Duodenal mucosa (tissue), 2 donors: ENCODE data around the gene JAKMIP2.

Experiments
- H3K27ac ChIP-seq: one replicate; pipeline ENCODE4 v1.7.0; 2013; ENCODE audit warnings: low read depth, low read length
- H3K27me3 ChIP-seq, 2 donors: one replicate each; pipeline ENCODE4 v1.7.0; 2013; ENCODE audit warnings: low read length in 2 of 2, control low read depth in 1 of 2; ENCODE audit not compliant: insufficient read depth in 2 of 2, control insufficient read depth in 1 of 2
- H3K36me3 ChIP-seq, 2 donors: one replicate each; pipeline ENCODE4 v1.7.0; 2013; ENCODE audit warnings: low read length in 2 of 2, control low read depth in 1 of 2; ENCODE audit not compliant: insufficient read depth in 2 of 2, control insufficient read depth in 1 of 2
- H3K4me1 ChIP-seq, 2 donors: one replicate each; pipeline ENCODE4 v1.7.0; 2013; ENCODE audit warnings: low read length in 2 of 2, control low read depth in 1 of 2; ENCODE audit not compliant: insufficient read depth in 2 of 2, control insufficient read depth in 1 of 2
- H3K4me3 ChIP-seq, 2 donors: one replicate each; pipeline ENCODE4 v1.7.0; 2013; ENCODE audit warnings: low read length in 2 of 2, low read depth in 1 of 2
- H3K9ac ChIP-seq, 2 donors: one replicate each; pipeline ENCODE4 v1.7.0; 2013; ENCODE audit warnings: low read length in 2 of 2, low read depth in 1 of 2
- H3K9me3 ChIP-seq, 2 donors: one replicate each; pipeline ENCODE4 v1.7.0; 2013; ENCODE audit warnings: low read length in 2 of 2, control low read depth in 1 of 2; ENCODE audit not compliant: control insufficient read depth in 1 of 2

Gene JAKMIP2

GRCh38 chr5:147568710-147569406 lies 213.7 kb downstream of the JAKMIP2 start:
- Histone ChIP-seq H3K4me1 (peaks cover 0 to 9% of the 10 kb centered on the region in 2 donors), H3K9ac (no peak overlapping the region), H3K4me3 (no peak overlapping the region), H3K36me3 (no peaks in the 10 kb centered on the region), H3K27me3 (no peaks in the 10 kb centered on the region), H3K27ac (no peak overlapping the region), H3K9me3 (no peaks in the 10 kb centered on the region)

- H3K9ac ChIP-seq: no peak overlapping the region
- no peak overlapping the region for H3K4me3 ChIP-seq
- H3K9me3 ChIP-seq: no peaks in the 10 kb centered on the region
- H3K36me3 ChIP-seq: no peaks in the 10 kb centered on the region
- peaks cover 0 to 9% of the 10 kb centered on the region in 2 donors for H3K4me1 ChIP-seq
- no peak overlapping the region for H3K27ac ChIP-seq
- H3K27me3 ChIP-seq: no peaks in the 10 kb centered on the region
Measured at GRCh38 chr5:147567917-147568598, 214.5 kb downstream of the JAKMIP2 start.

DNA sequence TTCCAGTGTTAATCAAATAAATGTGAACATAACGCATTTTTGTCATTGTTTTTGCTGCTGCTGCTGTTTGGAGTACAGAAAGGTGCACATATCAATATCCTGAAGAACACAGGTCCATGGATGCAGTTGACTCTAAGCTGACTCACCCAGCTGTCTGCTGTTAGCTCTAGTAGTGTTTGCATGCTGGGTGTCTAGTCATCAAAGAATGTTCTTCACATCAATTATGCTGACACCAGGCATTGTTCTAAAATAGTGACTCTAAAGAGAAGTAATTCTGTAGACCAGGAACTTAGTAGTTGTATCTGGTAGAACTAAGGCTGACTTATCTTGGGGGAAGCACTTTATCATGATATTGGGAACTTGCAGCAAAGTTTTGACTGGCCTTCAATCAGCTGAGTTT lies 217.0 kb downstream of the JAKMIP2 start:
- no peak overlapping the region for H3K4me3 ChIP-seq
- no peaks in the 10 kb centered on the region for H3K27me3 ChIP-seq
- peaks cover 0 to 9% of the 10 kb centered on the region in 2 donors for H3K4me1 ChIP-seq
- H3K9me3 ChIP-seq: no peaks in the 10 kb centered on the region
- no peak overlapping the region for H3K9ac ChIP-seq
- no peak overlapping the region for H3K27ac ChIP-seq
- H3K36me3 ChIP-seq: no peaks in the 10 kb centered on the region

DNA sequence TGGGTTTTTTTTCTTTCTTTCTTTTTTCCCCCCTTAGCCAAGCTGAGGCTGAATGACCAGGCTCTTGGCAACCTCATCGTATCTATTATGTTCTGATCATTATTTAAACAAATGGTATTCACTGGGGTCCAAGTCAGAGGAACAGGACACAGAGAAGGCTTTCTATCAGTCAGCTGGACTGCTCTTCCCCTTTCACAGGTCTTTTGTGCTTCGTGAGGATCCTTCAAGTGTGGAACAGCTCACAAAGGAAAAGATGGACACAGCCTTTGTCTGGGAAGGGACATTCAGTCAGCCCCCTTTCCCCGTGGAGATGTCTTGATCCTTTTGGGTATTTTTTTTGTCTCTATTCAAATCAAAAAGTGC lies 218.4 kb downstream of the JAKMIP2 start:
- Histone ChIP-seq H3K9me3 (no peaks in the 10 kb centered on the region), H3K4me1 (peaks cover 0 to 9% of the 10 kb centered on the region in 2 donors), H3K36me3 (no peaks in the 10 kb centered on the region), H3K27me3 (no peaks in the 10 kb centered on the region), H3K4me3 (no peak overlapping the region), H3K9ac (no peak overlapping the region), H3K27ac (no peak overlapping the region)

- Histone ChIP-seq H3K4me3 (no peak overlapping the region), H3K36me3 (no peaks in the 10 kb centered on the region), H3K4me1 (peaks cover 0 to 7% of the 10 kb centered on the region in 2 donors), H3K27me3 (no peaks in the 10 kb centered on the region), H3K9me3 (no peaks in the 10 kb centered on the region), H3K27ac (no peak overlapping the region), H3K9ac (no peak overlapping the region)
Measured at GRCh38 chr5:147563466-147564123, 218.9 kb downstream of the JAKMIP2 start.

GRCh38 chr5:147561435-147561834 lies 221.1 kb downstream of the JAKMIP2 start:
- Histone ChIP-seq H3K27ac (no peak overlapping the region), H3K9me3 (no peaks in the 10 kb centered on the region), H3K4me1 (no peaks in the 10 kb centered on the region), H3K9ac (no peak overlapping the region), H3K4me3 (no peak overlapping the region), H3K27me3 (no peaks in the 10 kb centered on the region), H3K36me3 (no peaks in the 10 kb centered on the region)

DNA sequence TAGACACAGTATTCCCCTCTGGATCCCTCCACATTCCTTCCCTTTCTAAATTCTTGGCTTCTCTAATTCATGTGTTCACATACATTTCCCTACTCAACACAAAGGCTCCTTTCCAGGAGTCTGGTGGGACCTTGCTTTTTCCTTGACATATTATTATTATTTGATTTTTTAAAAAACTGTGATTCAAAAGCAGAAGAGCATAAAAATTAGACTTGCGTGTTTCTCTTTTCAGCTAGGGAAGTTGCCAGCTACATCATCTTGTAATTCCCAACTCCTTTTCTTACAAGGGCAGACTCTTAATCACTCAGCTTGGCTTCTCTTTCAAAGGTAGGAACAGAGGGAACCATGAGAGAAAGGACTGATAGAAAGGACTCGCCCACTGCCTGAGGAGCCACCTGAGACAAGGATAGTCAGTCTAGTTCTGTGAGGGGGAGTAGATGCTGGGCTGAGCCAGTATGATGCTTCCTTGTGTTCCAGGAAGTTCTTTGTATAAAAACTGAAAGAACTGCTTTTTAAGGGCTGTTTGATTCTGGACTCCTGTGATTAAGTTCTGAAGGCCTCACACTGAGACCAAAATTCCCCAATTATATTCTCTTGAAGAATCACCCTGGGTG lies 221.7 kb downstream of the JAKMIP2 start:
- no peaks in the 10 kb centered on the region for H3K36me3 ChIP-seq
- no peaks in the 10 kb centered on the region for H3K9me3 ChIP-seq
- H3K4me1 ChIP-seq: no peaks in the 10 kb centered on the region
- no peak overlapping the region for H3K9ac ChIP-seq
- H3K4me3 ChIP-seq: no peak overlapping the region
- no peak overlapping the region for H3K27ac ChIP-seq
- H3K27me3 ChIP-seq: no peaks in the 10 kb centered on the region

GRCh38 chr5:147559749-147560148 lies 222.8 kb downstream of the JAKMIP2 start:
- H3K9me3 ChIP-seq: no peaks in the 10 kb centered on the region
- H3K36me3 ChIP-seq: no peaks in the 10 kb centered on the region
- no peak overlapping the region for H3K27ac ChIP-seq
- H3K4me3 ChIP-seq: no peak overlapping the region
- H3K4me1 ChIP-seq: peaks cover 0 to 5% of the 10 kb centered on the region in 2 donors
- H3K9ac ChIP-seq: no peak overlapping the region
- H3K27me3 ChIP-seq: no peaks in the 10 kb centered on the region

- Histone ChIP-seq H3K27ac (no peak overlapping the region), H3K36me3 (no peaks in the 10 kb centered on the region), H3K4me1 (peaks cover 0 to 5% of the 10 kb centered on the region in 2 donors), H3K27me3 (no peaks in the 10 kb centered on the region), H3K9me3 (no peaks in the 10 kb centered on the region), H3K9ac (no peak overlapping the region), H3K4me3 (no peak overlapping the region)
Measured at GRCh38 chr5:147558826-147559225, 223.7 kb downstream of the JAKMIP2 start.
